Karpas-422 (cell line): ENCODE measurements around the gene AGPAT3. TPM values are rescaled to one million over a fixed set of nuclear protein-coding genes. Genes with fewer than 3 reads are reported as not detected.

Experiments used
- DNase-seq: peaks from one replicate; pipeline ENCODE4 v3.0.0-alpha.2; 2015
- H2AFZ ChIP-seq: fragments of 200-600 bp; sonication (generic); 2 replicates; pipeline ENCODE4 v1.6.1; 2014; ENCODE audit warnings: antibody characterized with exemption, low read length, mixed read lengths
- H3K27ac ChIP-seq: fragments of 200-600 bp; sonication (generic); 2 replicates; pipeline ENCODE4 v1.5.1; 2014; ENCODE audit warnings: mild to moderate bottlenecking, low read length, moderate library complexity
- H3K27me3 ChIP-seq: fragments of 200-600 bp; sonication (generic); 2 replicates; pipeline ENCODE4 v1.6.1; 2014; ENCODE audit warnings: low read length, mixed read lengths
- H3K36me3 ChIP-seq: fragments of 200-600 bp; sonication (generic); 2 replicates; pipeline ENCODE4 v1.6.1; 2014; ENCODE audit warnings: low read length, mixed read lengths; ENCODE audit not compliant: insufficient read depth
- H3K4me1 ChIP-seq: fragments of 200-600 bp; sonication (generic); 2 replicates; pipeline ENCODE4 v1.6.1; 2014; ENCODE audit warnings: mild to moderate bottlenecking, low read length, mixed read lengths
- H3K4me2 ChIP-seq: fragments of 200-600 bp; sonication (generic); 2 replicates; pipeline ENCODE4 v1.6.1; 2014; ENCODE audit warnings: low read length, low read depth, mild to moderate bottlenecking; ENCODE audit not compliant: poor library complexity, severe bottlenecking
- H3K4me3 ChIP-seq: fragments of 200-600 bp; sonication (generic); 2 replicates; pipeline ENCODE4 v1.5.1; 2014; ENCODE audit warnings: mild to moderate bottlenecking, antibody characterized with exemption, low read length, mixed read lengths
- H3K79me2 ChIP-seq: fragments of 200-600 bp; sonication (generic); 2 replicates; pipeline ENCODE4 v1.6.1; 2014; ENCODE audit warnings: mild to moderate bottlenecking, low read length, mixed read lengths
- H3K9ac ChIP-seq: fragments of 200-600 bp; sonication (generic); 2 replicates; pipeline ENCODE4 v1.6.0; 2014; ENCODE audit warnings: low read length
- H3K9me2 ChIP-seq: fragments of 200-600 bp; sonication (generic), shearing (Covaris generic); replicated peaks from 2 replicates; pipeline ENCODE4 v1.6.0; 2014; ENCODE audit warnings: mild to moderate bottlenecking, low read length, moderate library complexity; ENCODE audit not compliant: insufficient read depth
- H3K9me3 ChIP-seq: fragments of 300-700, 200-600 bp; sonication (generic); 2 replicates; pipeline ENCODE4 v1.6.1; 2014; ENCODE audit warnings: low read length, mixed read lengths
- H4K20me1 ChIP-seq: fragments of 200-600 bp; sonication (generic); 2 replicates; pipeline ENCODE4 v1.6.1; 2014; ENCODE audit warnings: mild to moderate bottlenecking, antibody characterized with exemption, low read length, low read depth; ENCODE audit not compliant: insufficient read depth
- total RNA-seq: library from RNA; depleted of rRNA; stranded (reverse); fragments of >200 nt; shearing (Covaris generic); gene quantifications from 2 replicates; pipeline ENCODE4 v1.2.3, GENCODE V29; 2014; ENCODE audit warnings: low replicate concordance

Gene AGPAT3
- total RNA-seq, 1 experiment from 2014 or later = 29.0 TPM

DNA sequence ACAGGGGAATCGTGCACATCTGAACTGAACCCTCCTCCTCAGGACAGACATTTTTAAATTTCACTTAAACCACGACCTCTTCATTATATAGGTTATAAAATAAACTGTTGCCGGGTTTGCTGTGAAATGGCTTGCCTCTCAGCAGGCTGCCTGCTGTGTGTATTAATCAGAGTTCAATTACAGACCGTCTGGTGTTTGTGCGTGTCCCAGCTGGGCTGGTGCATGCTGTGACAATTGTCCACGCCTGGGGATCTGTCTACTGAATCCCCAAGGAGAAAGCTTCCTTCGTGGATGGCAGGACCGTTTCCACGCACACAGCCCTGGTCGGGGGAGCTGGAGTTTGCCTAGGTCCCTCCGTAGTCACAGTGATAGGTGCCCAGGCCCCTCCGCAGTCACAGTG is 13.4 kb upstream of the AGPAT3 start:
- Histone ChIP-seq H4K20me1 (no peaks in the 10 kb centered on the region), H3K9me3 (no peaks in the 10 kb centered on the region), H3K27me3 (no peaks in the 10 kb centered on the region; the same call in 1 of the 2 replicates), H3K4me2 (no peak overlapping the region), H3K4me1 (peaks cover 5% of the 10 kb centered on the region; the same call in 1 of the 2 replicates), H2AFZ (no peak overlapping the region), H3K36me3 (no peaks in the 10 kb centered on the region), H3K4me3 (no peak overlapping the region), H3K9ac (no peak overlapping the region), H3K79me2 (no peaks in the 10 kb centered on the region), H3K27ac (no peak overlapping the region), H3K9me2 (no peaks in the 10 kb centered on the region)
- no peak for DNase-seq

DNA sequence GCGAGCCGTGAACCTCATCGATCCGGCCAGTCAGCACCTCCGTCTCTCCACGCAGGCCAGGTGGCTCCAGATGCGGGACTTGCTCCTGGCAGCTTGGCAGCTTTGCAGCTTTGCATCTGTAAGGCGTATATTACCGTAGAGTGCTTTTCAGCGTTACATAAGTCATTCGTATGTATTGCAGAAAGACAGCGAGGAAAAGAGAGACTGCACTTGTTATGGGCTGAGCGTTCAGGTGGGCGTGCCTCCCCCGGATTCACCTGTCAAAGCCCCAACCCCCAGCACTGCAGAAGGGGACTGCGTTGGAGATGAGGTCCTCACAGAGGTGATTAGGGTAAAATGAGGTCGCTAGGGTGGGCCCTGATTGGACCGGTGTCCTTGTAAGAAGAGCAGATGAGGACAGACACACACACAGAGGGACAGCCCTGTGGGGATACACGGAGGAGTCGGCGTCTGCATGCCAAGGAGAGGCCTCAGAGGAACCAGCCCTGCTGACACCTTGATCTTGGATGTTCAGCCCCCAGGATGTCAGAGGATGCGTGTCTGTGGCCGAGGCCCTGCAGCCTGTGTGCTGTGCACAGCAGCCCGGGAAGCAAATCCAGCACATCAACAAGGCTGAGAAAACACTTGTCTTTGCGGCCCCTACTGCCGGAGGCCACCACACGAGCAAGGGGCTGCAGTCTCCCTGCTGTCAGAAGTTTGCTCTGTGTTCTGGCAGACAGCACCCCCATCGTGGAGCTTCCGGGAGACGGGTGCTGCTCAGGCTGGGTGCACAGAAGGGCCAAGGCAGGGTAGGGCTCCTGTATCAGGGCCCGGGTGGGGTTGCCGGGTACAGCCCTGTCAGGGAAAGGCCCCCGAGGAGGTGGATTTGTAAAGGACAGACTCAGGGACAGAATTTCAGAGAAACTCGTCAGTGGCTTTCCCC is 10.9 kb upstream of the AGPAT3 start:
- Histone ChIP-seq H3K4me2 (no peak overlapping the region), H3K9ac (no peak overlapping the region), H3K27me3 (no peaks in the 10 kb centered on the region; the same call in 1 of the 2 replicates)

DNA sequence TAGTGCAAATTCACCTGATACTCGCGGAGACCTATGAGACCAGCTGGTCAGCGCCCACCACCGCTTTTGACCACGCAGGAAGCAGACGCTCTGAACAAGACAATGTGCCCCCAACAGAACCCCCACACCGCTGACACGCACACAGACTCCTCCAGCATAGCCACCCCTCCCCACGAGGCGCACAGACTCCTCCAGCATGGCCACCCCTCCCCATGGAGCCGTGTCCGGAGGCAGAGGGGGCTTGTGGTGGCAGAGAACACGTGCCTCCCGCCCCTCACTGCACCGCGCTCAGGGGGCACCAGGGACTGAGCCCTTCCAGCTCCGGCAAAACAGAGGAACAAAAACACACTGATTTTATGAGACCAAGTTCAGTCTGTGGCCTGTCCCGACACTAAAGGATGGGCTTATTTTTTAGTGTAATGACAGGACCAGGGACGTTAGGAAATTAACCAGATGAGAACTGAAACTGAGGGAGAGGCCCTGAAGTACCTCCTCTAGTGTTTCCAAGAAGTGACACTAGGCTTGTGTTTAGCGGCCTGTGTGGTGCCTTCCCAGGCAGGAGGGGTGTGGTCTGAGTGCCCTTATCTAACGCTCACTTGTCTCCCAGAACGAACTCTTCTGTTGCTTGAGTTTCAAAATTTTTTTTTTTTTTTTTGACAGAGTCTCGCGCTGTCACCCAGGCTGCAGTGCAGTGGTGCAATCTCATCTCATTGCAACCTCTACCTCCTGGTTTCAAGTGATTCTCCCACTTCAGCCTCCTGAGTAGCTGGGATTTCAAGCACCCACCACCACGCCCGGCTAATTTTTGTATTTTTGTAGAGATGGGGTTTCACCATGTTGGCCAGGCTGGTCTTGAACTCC is 10.0 kb upstream of the AGPAT3 start:
- no peaks in the 10 kb centered on the region for H4K20me1 ChIP-seq
- no peak overlapping the region for H2AFZ ChIP-seq
- no peaks in the 10 kb centered on the region for H3K79me2 ChIP-seq
- no peak overlapping the region for H3K9ac ChIP-seq
- peak; percentile 47 for DNase-seq
- H3K4me2 ChIP-seq = peak overlapping the region; percentile 10
- H3K27me3 ChIP-seq = no peaks in the 10 kb centered on the region; the same call in 1 of the 2 replicates
- H3K4me1 ChIP-seq = peaks cover 5% of the 10 kb centered on the region; the same call in 1 of the 2 replicates
- H3K9me3 ChIP-seq = no peaks in the 10 kb centered on the region
- no peak overlapping the region for H3K4me3 ChIP-seq
- no peaks in the 10 kb centered on the region for H3K9me2 ChIP-seq
- no peaks in the 10 kb centered on the region for H3K36me3 ChIP-seq
- no peak overlapping the region for H3K27ac ChIP-seq

More for the DNA sequence above, 10.9 kb upstream of the AGPAT3 start:
- H4K20me1 ChIP-seq = no peaks in the 10 kb centered on the region
- H3K27ac ChIP-seq = no peak overlapping the region
- no peaks in the 10 kb centered on the region for H3K9me2 ChIP-seq
- no peaks in the 10 kb centered on the region for H3K9me3 ChIP-seq
- peaks cover 5% of the 10 kb centered on the region; the same call in 1 of the 2 replicates for H3K4me1 ChIP-seq
- no peaks in the 10 kb centered on the region for H3K79me2 ChIP-seq
- H3K36me3 ChIP-seq = no peaks in the 10 kb centered on the region
- no peak overlapping the region for H2AFZ ChIP-seq
- no peak overlapping the region for H3K4me3 ChIP-seq
- DNase-seq = no peak

DNA sequence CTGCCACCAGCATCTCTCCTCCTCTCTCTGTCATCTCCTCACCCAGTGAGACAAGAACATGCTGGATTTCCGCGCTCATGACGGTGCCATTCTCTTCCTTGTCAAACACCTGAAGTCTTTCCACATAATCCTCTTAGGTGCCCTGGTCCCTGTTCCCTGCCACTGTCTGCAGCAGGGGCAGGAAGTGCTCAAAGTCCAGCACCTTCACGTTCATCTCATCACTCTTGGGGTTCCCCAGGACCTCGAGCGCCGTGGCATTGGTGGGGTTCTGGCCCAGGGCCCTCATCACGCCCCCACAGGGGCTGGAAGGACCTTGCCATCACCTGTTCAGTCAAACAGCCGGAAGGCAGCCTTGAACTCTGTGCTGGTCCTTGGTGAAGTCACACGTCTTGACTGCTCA is 9.1 kb upstream of the AGPAT3 start:
- Histone ChIP-seq H4K20me1 (no peaks in the 10 kb centered on the region), H3K27ac (no peak overlapping the region), H3K4me2 (no peak overlapping the region), H3K9me2 (no peaks in the 10 kb centered on the region), H2AFZ (no peak overlapping the region), H3K4me3 (no peak overlapping the region), H3K36me3 (no peaks in the 10 kb centered on the region), H3K9me3 (no peaks in the 10 kb centered on the region), H3K79me2 (no peaks in the 10 kb centered on the region), H3K4me1 (peaks cover 5% of the 10 kb centered on the region; the same call in 1 of the 2 replicates), H3K27me3 (no peaks in the 10 kb centered on the region; the same call in 1 of the 2 replicates), H3K9ac (no peak overlapping the region)
- no peak for DNase-seq

DNA sequence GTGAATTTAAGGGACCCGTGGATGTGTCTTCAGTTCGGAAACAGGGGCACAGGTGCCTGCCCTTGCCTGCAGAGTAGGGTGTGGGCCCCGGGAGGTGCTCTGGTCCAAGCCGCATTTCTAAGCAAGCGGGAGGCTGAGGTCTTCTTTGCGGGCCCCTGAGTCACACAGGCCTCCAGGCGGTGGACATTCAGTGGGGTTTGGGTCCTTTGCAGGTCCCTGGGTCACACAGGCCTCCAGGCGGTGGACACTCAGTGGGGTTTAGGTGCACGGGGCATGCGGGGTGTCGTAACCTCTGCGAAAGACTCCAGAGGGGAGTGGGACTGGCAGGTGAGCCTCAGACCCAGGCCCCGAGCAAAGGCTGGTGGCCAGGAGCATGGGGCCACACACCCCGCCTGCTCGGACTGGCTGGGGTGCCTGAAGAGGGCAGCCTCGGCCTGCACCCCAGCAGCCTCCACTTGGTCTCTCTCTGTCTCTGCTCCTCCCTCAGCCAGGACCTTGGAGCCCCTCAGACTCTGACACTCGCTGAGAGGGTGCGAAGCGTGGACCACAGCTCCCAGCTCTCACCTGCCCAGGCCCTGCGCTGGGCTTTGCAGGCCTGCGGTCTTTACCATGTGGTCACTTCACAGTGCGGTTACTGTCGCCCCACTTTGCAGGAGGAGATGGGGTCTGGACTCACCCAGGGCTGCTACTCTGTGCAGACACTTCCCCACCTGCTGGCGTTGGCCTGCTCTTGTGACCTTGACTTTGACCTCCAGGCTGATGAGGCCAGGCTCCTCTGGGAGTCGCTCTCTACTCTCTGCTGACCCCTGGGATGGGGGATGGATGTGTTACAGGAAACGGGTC is 6.0 kb upstream of the AGPAT3 start:
- H3K36me3 ChIP-seq = no peaks in the 10 kb centered on the region
- no peaks in the 10 kb centered on the region for H3K79me2 ChIP-seq
- no peak overlapping the region for H2AFZ ChIP-seq
- H4K20me1 ChIP-seq = no peaks in the 10 kb centered on the region
- peaks cover 12% of the 10 kb centered on the region for H3K4me1 ChIP-seq
- no peak for DNase-seq
- H3K9me3 ChIP-seq = no peaks in the 10 kb centered on the region
- no peaks in the 10 kb centered on the region for H3K27me3 ChIP-seq
- no peak overlapping the region for H3K9ac ChIP-seq
- H3K4me3 ChIP-seq = no peak overlapping the region
- no peak overlapping the region for H3K27ac ChIP-seq
- no peaks in the 10 kb centered on the region for H3K9me2 ChIP-seq
- no peak overlapping the region for H3K4me2 ChIP-seq

DNA sequence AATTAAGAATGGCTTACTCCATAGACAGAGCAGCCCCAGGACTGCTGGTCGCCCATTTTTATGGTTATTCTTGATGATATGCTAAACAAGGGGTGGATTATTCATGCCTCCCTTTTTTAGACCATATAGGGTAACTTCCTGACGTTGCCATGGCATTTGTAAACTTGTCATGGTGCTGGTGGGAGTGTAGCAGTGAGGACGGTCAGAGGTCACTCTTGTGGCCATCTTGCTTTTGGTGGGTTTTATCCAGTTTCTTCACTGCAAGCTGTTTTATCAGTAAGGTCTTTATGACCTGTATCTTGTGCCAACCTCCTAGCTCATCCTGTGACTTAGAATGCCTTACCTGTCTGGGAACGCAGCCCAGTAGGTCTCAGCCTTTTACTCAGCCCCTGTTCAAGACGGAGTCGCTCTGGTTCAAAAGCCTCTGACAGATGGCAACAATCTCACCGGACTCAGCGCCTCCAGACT is 5.2 kb upstream of the AGPAT3 start:
- Histone ChIP-seq H3K27me3 (no peaks in the 10 kb centered on the region), H3K27ac (no peak overlapping the region), H3K4me1 (peaks cover 14% of the 10 kb centered on the region), H3K36me3 (no peaks in the 10 kb centered on the region), H3K4me2 (no peak overlapping the region), H2AFZ (no peak overlapping the region), H3K9me2 (no peaks in the 10 kb centered on the region), H3K79me2 (no peaks in the 10 kb centered on the region), H3K9me3 (no peaks in the 10 kb centered on the region), H3K4me3 (no peak overlapping the region), H3K9ac (no peak overlapping the region), H4K20me1 (no peaks in the 10 kb centered on the region)
- DNase-seq = no peak

DNA sequence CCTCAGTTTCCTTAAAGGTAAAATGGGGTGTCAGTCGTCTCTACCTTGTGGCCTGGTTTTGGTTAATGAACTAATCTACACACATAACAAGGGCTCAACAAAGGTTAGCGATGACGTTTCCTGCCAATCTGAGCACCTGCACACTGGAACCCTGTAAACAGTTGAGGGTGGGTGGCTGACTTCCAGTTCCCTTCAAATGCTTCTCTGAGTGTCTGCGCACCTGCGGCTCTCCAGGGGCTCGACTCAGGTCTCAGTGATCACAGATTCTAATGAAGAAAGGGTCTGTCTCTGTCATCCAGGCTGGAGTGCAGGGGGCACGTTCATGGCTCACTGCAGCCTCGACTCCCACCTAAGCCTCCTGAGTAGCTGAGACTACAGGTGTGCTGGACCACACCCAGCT is 3.3 kb upstream of the AGPAT3 start:
- DNase-seq = no peak
- no peak overlapping the region for H2AFZ ChIP-seq
- no peaks in the 10 kb centered on the region for H4K20me1 ChIP-seq
- no peak overlapping the region for H3K4me3 ChIP-seq
- H3K9me3 ChIP-seq = no peaks in the 10 kb centered on the region
- H3K27ac ChIP-seq = no peak overlapping the region
- peaks cover 12% of the 10 kb centered on the region for H3K79me2 ChIP-seq
- no peak overlapping the region for H3K4me2 ChIP-seq
- H3K27me3 ChIP-seq = no peaks in the 10 kb centered on the region
- no peaks in the 10 kb centered on the region for H3K36me3 ChIP-seq
- H3K9me2 ChIP-seq = no peaks in the 10 kb centered on the region
- no peak overlapping the region for H3K9ac ChIP-seq
- H3K4me1 ChIP-seq = peaks cover 15% of the 10 kb centered on the region
